Prostate gland (tissue), 2 donors: ENCODE results near the gene ZNF653. TPM values are rescaled to one million over a fixed set of nuclear protein-coding genes. Genes with fewer than 3 reads are reported as not detected.

Experiments
- DNase-seq: peaks from one replicate; pipeline ENCODE4 v3.0.0-alpha.2; 2019; ENCODE audit warnings: low spot score
- H3K27ac ChIP-seq, 2 donors: fragments of 200-600 bp; sonication (generic); 2 replicates each; pipeline ENCODE4 v1.5.1; 2017 to 2019
- H3K27me3 ChIP-seq: fragments of 200-600 bp; sonication (generic); replicated peaks from 2 replicates; pipeline ENCODE4 v1.5.1; 2019; ENCODE audit not compliant: insufficient read depth
- H3K36me3 ChIP-seq, 2 donors: fragments of 200-600 bp; sonication (generic); 1 replicate in 1 of 2; 2 replicates in 1 of 2; pipeline versions ENCODE4 v1.5.1 to v1.8.1; 2017 to 2019
- H3K4me1 ChIP-seq: fragments of 200-600 bp; sonication (generic); replicated peaks from 2 replicates; pipeline ENCODE4 v1.5.1; 2019
- H3K4me3 ChIP-seq, 2 donors: fragments of 200-600 bp; sonication (generic); 2 replicates each; pipeline ENCODE4 v1.5.1; 2017 to 2019
- H3K9me3 ChIP-seq: fragments of 200-600 bp; sonication (generic); 2 replicates; pipeline ENCODE4 v1.5.1; 2017
- CTCF ChIP-seq, 4 experiments: fragments of 200-600 bp in 2 of 4; fragments of 450-650 bp in 2 of 4; sonication (generic) in 2 of 4; IDR thresholded peaks; 1 replicate in 3 of 4; 2 replicates in 1 of 4; pipeline ENCODE4 v1.5.1; 2016 to 2019; ENCODE audit warnings: antibody characterized with exemption in 4 of 4, mild to moderate bottlenecking in 2 of 4, moderate library complexity in 2 of 4
- POLR2A ChIP-seq: fragments of 450-650 bp; IDR thresholded peaks from one replicate; pipeline ENCODE4 v1.6.1; 2016; ENCODE audit warnings: antibody characterized with exemption, mild to moderate bottlenecking
- POLR2AphosphoS5 ChIP-seq: sonication (generic); formaldehyde crosslinking; IDR thresholded peaks from one replicate; pipeline ENCODE4 v1.6.1; 2017; ENCODE audit warnings: antibody characterized with exemption
- WGBS: methylation state at CpG from one replicate; pipeline ENCODE4 v1.1.5; 2018; 5-methylcytosine and 5-hydroxymethylcytosine counted together
- intact Hi-C: fragments of 100-400 bp; cut with DNase I; formaldehyde crosslinking; loops from one replicate; pipeline ENCODE4 v1.14.2; 2022
- total RNA-seq, 2 donors: library from RNA; depleted of rRNA; stranded (reverse); fragments of >200 nt; gene quantifications; one replicate each; pipeline ENCODE4 v1.1.0, GENCODE V29; 2016

ZNF653 gene
- total RNA-seq, 2 donors from 2014 or later = 11.2 to 25.8 TPM

- peak; percentile 21 for DNase-seq
- 71% methylated on average over 17 of the region's 17 CpGs for WGBS
- H3K4me1 ChIP-seq = no peaks in the 10 kb centered on the region
- H3K36me3 ChIP-seq = no peaks in the 10 kb centered on the region
- TF ChIP-seq POLR2AphosphoS5 (no peak), CTCF (IDR thresholded peaks at IDR 0.05) (peak in 3 of 4 experiments; percentile 38 to 52 (median 44))
- no peaks in the 10 kb centered on the region for H3K9me3 ChIP-seq
- no peaks in the 10 kb centered on the region for H3K27me3 ChIP-seq
- intact Hi-C loops = loop anchor here (5.0 kb wide), 1 partner anchor 91 kb away; no protein-coding TSS in a partner anchor
- no peak overlapping the region for H3K4me3 ChIP-seq
- no peak overlapping the region for H3K27ac ChIP-seq
Observed at GRCh38 chr19:11496391-11497163, 9.1 kb downstream of the ZNF653 start.

- no peaks in the 10 kb centered on the region for H3K36me3 ChIP-seq
- no peak overlapping the region for H3K4me3 ChIP-seq
- no peak for DNase-seq
- 95% methylated on average over 22 of the region's 22 CpGs for WGBS
- TF ChIP-seq POLR2AphosphoS5 = no peak
- TF ChIP-seq CTCF (IDR thresholded peaks at IDR 0.05) = no peak
- TF ChIP-seq POLR2A = no peak
- H3K27me3 ChIP-seq = no peaks in the 10 kb centered on the region
- no peaks in the 10 kb centered on the region for H3K9me3 ChIP-seq
- intact Hi-C loops = loop anchor here (5.0 kb wide), 1 partner anchor 91 kb away; no protein-coding TSS in a partner anchor
- no peak overlapping the region for H3K27ac ChIP-seq
- H3K4me1 ChIP-seq = no peaks in the 10 kb centered on the region
Observed at GRCh38 chr19:11495885-11496284, 9.8 kb downstream of the ZNF653 start.

GRCh38 chr19:11495481-11495880 lies 10.2 kb downstream of the ZNF653 start:
- H3K27me3 ChIP-seq = no peaks in the 10 kb centered on the region
- H3K27ac ChIP-seq = no peak overlapping the region
- no peak for TF ChIP-seq CTCF (IDR thresholded peaks at IDR 0.05)
- TF ChIP-seq POLR2AphosphoS5 = no peak
- TF ChIP-seq POLR2A = no peak
- no peak overlapping the region for H3K4me3 ChIP-seq
- no peaks in the 10 kb centered on the region for H3K4me1 ChIP-seq
- no peaks in the 10 kb centered on the region for H3K9me3 ChIP-seq
- H3K36me3 ChIP-seq = no peaks in the 10 kb centered on the region
- 93% methylated on average over 10 of the region's 10 CpGs for WGBS
- no peak for DNase-seq
- intact Hi-C loops = loop anchor here (5.0 kb wide), 1 partner anchor 92 kb away; no protein-coding TSS in a partner anchor

- no peak for DNase-seq
- Histone ChIP-seq H3K9me3 (no peaks in the 10 kb centered on the region), H3K36me3 (no peaks in the 10 kb centered on the region), H3K27ac (no peak overlapping the region), H3K4me3 (no peak overlapping the region), H3K27me3 (no peaks in the 10 kb centered on the region), H3K4me1 (no peaks in the 10 kb centered on the region)
- intact Hi-C loops = loop anchor here (5.0 kb wide), 1 partner anchor 93 kb away; no protein-coding TSS in a partner anchor
- TF ChIP-seq CTCF (IDR thresholded peaks at IDR 0.05) = no peak
- TF ChIP-seq POLR2AphosphoS5 = no peak
- TF ChIP-seq POLR2A = no peak
- WGBS = 85% methylated on average over 25 of the region's 27 CpGs
Observed at GRCh38 chr19:11494634-11495285, 10.9 kb downstream of the ZNF653 start.
